HG02885 (cell line): ENCODE measurements around the gene LCTL.

Experiments used
- ATAC-seq: cut with Tn5 transposase; IDR thresholded peaks from one replicate; pipeline ENCODE4 v1.9.1; 2021; ENCODE audit warnings: mild to moderate bottlenecking; ENCODE audit not compliant: unreplicated experiment, poor library complexity

The LCTL gene

DNA sequence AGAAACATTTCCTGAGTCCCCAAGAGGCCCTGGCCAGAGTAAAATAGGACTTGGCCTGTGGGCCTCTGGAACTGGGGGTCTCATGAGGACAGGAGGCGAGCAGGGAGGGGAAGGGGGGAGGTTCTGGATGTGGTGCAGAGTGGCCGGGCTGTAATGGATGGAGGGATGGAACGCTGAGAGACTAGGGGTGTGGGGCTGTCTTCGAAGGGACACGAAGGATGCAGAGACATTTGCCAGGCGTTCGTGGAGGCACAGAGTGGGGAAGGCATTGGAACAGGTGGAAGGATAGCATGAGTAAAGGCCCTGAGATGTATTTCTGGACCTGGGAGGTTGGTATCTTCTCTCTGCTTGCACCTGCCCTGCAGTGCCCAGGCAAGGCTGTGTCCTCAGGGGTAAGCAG, 2.1 kb upstream of the LCTL start:
- no peak for ATAC-seq

DNA sequence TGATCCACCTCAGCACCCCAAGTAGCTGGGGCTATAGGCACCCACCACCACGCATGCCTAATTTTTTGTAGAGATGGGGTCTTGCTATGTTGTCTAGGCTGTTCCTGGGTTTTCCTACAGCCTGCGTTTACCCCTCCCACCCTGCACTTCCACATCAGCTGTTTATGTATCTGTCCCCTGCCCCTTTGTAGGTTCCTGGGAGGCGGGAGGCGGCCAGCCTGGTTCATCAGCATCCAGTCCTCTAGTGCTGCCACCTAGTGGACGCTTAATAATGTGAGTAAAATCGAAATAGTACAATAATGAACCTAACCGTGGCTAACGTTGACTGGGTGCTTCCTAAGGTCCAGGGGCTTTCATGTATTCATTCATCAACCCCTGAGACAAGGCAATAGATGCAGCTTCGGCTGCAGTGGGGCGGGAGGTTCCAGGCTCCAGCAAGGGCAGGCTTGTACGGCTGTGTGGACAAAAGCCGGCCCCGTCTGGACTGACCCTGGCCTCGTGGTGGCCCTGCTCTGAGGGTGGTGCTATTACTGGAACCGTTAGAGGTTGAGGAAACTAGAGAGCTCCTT, 1.2 kb upstream of the LCTL start:
- no peak for ATAC-seq

DNA sequence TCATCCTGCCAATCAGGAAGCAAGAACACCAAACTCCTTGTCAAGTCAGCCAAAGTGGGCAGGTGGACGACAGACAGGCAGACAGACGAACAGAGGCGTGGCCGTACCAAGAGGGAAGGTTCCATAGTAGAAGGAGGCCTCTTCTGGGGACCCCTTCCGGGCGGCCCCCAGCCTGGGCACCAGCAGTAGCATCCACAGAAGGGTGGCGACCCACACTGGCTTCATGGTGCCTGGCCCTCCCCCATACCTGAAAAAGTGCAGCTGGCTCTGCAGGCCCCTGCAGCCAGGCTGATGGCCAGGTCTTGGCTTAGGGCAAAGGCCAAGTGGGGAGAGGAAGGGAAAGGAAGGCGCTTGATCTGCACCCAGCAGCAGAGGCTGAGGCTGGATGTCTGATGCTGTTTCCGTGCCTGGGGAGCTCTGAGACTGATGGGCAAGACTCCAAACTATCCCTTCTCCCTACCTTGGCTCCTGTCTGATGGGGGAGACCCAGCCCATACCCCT, 607 bp downstream of the LCTL start:
- no peak for ATAC-seq

DNA sequence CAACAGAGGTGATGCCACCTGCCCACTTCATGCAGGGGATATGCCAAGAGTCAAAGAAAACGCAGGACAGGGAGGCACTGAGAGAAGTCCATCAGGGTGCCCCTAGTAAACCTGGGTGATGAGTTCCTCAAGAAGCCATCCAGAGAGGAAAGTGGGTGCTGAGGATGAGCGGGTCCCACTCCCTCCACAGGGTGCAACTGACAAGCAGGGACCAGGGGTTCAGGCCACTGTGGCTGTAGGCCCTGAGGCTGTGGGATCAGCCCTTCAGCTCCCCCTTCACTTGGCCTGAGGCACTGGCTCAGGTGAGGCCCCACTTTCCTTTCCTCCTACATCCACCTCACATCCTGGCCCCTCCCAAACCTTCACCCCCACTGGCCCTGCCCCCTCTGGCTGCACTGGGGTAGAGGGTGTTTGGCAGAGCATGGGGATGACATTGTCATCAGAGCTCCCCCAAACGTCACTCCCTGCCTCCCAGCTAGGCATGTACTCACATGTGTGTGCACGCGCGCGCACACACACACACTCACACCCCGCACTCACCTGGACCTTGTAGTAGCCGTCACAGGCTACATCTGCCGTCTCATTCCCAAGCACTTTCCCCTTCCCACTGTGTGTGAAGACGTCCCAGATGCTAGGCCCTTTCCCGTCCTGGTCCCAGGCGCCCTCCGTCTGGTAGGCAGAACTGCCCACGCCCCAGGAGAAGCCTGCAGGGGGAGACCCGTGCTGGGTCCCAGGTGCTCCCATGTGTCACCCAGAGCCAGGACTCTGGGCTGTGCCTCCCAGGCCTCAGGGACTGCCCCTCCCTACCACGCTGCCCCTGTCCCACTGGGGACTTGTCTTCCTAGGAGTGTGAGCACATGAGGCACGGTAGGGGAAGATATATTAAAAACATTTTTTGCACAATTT, 1.4 kb downstream of the LCTL start:
- no peak for ATAC-seq

DNA sequence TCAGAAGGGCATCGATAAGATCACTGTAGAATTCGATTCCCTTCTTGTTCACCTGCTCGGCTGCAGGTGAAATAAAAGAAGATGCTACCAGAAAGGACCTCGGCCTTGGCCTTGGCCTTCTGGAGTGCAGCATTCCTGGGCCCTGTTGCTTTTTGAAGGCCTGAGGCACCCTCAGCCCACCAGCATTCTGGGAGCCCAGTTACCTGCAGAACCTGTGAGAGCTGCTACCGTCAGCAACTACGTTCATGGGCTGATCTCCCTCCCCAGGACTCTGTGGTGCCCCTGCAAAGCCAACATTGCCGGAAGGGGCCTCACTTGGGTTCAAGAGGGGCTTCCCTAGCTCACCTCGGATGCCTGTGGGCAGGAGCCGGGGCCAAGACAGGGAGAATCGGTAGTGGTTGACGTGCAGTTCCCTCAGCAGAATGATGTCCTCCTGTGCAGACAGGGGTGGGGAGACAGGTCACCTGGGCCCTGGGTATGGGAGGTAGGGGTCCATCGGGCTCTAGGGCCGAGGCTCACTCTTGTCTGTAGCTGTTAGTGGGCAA, 2.2 kb downstream of the LCTL start:
- ATAC-seq: no peak

DNA sequence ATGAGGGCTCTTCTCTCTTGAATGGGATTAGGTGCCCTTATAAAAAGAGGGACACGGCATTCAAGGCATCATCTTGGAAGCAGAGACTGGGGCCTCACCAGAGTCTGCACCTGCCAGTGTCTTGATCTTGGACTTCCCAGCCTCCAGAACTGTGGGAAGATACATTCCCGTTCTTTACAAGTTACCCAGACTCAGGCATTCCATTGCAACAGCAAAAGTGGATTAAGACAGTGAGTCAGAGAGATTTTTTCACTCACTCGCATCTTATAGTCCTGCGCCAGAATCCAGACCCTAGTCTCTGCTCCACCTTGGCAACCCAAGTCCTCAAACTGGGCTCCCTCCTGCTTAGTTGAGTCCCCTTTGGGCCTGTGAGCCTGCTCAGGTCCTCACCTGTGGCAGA, 2.7 kb downstream of the LCTL start:
- ATAC-seq: no peak

DNA sequence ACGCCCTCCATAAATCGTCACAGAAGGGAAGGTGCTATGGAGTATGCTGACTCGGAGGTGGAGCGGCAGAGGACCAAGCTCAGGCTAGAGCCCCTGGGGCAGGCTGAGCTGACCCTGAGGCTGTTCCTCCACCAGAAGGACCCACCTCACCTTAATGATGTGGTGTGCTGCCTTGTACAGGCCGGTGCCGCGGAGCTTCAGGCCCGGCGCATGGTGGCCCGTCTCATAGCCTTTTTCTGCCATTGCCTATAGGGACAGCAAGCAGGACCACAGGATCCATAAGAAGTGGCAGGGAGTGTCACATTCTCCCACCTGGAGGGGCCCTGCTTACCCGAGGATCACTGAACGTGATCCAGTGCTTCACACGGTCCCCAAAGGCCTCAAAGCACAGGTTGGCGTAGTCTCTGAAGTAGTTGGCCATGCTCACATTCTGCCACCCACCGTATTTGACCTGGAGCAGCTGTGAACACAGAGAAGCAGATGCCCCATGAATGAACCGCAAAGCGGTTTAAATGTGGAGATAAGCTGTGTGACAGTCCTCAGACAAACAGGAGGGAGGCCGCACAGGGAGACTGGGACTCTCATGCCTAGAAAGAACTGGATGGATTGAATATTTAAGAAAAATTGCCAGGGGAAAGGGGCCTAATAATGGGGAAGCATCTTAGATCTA, 4.8 kb downstream of the LCTL start:
- no peak for ATAC-seq

DNA sequence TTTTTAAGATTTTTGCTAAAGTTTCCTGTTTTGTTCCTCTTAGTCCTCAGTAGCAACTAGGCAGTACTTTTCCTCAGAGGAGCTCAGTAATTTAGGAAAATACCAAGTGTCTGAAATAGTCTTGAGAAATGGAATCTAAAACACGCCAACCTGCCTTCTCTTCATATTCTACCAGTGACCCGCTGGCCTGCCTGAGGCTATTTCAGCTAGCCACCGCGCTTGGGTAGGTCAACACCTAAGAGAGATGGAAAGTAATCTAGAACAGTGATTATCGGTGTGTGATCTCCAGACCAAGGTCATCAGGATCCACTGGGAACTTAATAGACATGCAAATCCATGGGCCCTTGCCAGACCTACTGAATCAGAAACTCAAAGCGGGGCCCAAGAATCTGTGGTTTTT, 7.5 kb downstream of the LCTL start:
- ATAC-seq: no peak

DNA sequence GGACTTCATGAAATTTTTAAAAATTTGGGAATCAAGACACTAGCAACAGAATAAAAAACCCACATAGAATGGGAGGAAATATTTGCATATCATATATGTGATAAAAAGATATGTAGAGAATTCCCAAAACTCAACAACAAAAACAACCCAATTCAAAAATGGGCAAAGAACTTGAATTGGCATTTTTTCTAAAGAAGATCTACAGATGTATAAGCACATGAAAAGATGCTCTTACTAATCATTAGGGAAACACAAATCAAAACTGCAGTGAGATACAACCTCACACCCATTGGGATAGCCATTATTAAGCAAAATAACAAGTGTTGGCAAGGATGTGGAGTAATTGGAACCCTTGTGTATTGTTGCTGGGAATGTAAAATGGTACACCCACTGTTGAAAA, 10.1 kb downstream of the LCTL start:
- no peak for ATAC-seq

DNA sequence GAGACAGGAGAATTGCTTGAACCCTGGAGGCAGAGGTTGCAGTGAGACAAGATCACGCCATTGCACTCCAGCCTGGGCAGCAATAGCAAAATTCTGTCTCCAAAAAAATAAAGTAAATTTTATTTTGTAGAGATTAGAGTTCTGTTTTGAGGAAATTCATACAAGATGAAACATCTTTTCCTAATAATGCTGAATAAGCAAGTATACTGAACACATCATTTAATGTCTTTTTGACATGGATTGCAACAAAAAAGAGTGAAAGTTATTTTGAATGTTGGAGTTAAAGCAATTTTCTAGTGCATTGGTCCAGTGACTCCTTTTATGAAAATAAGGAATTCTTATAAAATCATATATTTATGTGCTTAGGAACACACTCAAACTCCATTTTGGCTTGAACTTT, 20.5 kb downstream of the LCTL start:
- ATAC-seq: no peak

DNA sequence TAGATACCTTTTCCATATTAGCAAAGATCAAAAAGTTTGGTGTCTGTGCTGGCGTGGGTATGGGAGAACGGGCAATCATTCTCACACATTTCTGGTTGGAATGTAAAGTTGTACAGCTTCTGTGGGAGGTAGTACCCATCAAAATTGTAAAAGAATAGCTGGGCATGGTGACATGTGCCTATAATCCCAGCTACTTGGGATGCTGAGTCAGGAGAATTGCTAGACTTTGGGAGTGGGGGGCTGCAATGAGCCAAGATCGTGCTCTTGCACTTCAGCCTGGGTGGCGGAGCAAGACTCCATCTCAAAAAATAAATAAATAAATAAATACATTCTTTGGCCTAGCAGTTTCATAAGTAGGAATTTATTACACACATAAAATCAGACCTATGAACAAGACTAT, 22.9 kb downstream of the LCTL start:
- ATAC-seq: no peak

DNA sequence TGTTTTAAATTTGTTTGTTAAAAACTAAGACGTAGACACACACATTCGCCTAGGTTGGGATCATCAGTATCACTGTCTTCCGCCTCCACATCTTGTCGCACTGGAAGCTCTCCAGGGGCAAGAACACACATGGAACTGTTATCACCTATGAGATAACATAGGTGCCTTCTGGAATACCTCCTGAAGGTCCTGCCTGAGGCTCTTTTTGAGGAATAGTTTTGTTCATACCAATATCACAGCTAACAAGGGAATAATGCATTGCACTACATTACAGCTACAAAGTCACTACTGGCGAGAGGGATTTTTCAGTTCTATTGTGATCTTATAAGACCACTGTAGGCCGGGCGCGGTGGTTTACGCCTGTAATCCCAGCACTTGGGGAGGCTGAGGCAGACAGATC, 30.7 kb downstream of the LCTL start:
- ATAC-seq: no peak

DNA sequence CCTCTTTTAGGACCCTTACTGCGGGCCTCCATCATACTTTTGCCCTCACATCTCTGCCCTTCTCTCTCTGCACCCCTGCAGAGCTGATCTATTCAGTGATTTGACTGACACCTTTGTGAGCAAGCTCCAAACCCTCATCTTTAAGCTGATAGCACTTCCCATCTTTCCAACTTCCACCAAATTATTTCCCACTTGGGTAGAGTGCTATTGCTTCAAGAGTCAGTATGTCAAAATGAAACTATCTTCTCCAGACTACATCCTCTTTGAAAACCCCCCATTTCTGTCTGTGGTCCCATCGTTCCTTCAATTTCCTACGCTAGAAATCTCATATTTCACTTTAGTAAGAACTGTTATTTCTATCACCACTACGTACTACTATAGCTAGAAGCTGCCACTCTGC, 41.0 kb downstream of the LCTL start:
- no peak for ATAC-seq

DNA sequence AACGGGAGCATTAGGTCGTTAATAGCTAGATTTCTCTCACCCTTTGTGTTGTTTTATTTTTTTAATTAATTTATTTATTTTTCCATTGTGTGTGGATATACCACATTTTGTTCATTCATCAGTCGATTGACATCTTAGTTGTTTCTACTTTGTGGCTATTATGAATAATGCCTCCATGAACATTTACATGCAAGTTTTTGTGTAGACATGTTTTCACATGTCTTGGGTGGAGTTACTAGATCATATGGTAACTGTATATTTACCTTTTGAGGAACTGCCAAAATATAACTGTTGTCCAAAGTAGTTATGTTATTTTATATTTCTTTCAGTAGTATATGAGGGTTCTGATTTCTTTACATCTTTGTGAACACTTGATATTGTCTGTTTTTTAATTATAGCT, 41.9 kb downstream of the LCTL start:
- no peak for ATAC-seq

DNA sequence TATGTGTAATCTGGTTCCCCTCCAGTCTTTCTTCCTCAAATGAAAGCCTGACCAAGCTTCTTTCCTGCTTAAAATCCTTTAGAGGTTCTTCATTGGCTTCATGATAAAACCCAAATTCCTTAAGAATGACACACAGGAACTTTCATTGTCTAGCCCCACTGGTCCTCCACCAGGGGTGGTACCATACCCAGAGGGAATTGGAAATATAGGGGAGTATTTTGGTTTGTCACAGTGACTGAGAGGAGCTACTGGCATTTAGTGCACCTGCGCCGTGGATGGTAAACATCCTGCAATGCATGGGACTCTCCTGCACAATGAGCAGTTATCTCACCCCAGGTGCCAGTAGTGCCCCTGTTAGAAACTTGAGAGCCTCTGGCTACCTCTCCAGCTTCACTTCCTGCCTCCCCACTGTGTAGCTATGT, 49.9 kb downstream of the LCTL start:
- ATAC-seq: no peak

DNA sequence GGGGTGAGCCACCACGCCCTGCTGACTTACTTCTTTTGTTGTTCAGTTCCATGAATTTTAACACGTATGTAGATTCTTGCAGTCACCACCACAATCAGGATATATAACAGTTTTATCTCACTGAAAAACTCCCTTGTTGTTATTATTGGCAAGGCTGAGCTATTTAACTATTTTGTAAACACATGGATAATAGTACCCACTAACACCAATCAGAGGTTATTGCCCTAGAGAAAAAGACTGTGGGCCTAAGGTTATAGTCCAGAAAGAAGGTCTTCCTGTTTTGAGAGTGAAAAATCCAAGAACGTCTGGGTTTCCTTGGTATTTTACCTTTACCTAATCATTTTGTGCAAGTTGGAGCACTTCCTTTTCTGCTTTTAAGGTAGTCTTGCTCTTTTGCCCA, 51.2 kb downstream of the LCTL start:
- no peak for ATAC-seq

DNA sequence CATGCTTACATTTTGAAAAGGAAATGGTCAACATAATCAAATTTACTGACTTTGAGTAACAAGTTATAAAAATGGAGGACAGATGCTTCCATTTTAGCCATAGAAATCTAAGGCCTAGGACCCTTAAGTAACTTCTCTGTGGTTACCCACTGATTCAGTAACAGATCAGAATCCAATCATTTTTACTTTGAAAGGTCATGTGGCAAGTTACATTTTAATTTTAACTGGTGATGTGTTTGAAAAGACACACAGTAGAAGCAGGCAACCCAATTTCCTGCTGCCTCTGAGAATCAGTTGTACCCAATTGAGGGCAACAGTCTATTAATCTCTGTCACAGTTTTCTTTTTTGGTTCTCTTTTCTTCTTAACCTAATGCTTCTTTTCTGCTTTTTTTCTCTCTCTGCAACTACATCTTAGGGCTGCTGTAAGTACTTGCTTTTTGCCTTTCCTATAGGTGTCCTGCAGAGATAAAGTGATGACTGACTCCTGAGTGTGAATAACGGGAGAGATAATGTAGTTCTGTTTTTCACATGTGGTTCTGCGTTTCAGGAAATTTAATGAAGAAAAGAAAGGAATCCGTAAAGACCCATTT, 57.4 kb downstream of the LCTL start:
- no peak for ATAC-seq

DNA sequence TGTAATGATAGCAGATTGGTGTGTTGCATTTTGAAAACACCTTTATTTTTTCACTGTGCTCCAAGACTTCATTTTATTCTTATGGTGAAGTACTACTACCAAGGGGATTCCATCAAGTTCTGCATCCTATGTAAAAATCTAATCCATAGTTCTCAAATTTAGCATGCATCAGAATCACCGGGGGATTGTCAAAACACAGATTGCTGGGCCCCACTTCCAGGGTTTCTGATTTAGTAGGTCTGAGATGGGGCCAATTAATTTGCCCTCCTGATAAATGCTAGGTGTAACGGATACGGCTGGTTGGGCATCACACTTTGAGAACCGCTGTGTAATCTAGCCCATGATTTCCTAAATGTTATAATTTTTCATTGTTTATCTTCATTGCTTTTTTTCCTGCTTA, 60.0 kb downstream of the LCTL start:
- ATAC-seq: no peak

DNA sequence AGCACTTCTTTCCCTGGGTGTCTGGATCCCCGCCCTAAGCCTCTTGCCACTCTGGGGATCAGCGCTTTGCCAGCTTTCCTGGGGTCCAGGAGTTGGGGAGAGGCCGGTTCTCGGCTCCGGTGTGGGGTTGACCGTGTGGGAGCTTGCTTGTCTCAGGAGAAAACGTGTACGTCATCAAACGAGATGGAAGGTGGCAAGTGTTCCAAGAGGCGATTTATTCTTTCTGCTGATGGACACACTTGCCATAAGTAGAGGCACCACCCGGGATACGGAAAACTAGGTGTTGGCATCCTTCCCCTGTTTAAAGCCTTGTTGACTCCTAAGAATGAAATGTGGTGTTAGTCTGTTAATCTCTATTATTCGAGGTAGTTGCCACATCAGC, 60.4 kb downstream of the LCTL start:
- ATAC-seq: peak; percentile 31

DNA sequence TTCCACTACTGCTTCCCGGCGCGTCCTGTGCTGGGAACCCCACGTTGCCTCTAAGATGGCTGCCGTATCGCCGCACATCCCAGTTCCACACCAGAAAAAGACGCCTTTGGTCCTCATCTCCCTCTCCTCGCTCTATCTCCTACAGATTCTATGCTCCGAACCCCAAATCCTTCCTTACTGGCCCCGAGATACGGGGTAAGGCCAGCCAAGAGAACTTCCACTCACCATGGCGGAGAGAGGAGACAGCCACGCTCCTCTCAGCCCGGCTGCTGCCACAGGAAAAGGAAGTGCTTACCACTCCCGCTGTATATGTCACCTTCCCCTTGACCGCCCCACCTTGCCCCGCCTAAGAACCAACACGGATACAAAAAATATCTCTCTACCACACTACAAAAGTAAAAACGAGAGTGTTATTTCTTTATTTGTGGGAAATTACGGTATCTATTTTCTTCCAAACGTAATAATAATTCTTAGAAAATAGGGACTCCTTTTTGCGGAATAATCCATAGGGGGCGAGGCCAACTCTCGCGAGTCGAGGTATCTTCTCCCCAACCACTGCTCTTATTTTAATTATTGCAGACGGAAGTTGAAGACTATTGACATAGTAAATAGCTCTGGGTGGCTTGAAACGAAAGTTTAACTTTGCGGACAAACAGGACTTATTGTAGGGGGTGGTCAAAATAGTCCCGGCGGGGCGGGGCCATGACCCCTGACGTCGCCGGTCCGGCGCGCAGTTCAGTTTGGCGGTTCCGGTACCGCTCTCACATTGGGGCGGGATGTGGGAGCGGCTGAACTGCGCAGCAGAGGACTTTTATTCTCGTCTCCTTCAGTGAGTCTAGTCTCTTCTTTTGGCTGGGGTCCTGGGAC, 61.0 kb downstream of the LCTL start, which contains the start of the genes RPL4 and ZWILCH:
Gene RPL4 (minus strand): TSS at position 293 of the 867 bp plus-strand sequence. CDS start 65 bp downstream, at position 228.
Gene ZWILCH (plus strand): TSS at position 764 of the 867 bp plus-strand sequence. CDS start 13 bp downstream, at position 777.
- peak; percentile 75 for ATAC-seq
